Measurements from ENCODE around the gene PGRMC1.
"Not testable (repeated sequence)": the region's sequence is repeated elsewhere in the genome, so short reads cannot be mapped to it uniquely, and the experiment has no call there.

The PGRMC1 gene

GRCh38 chrX:119273420-119274192 is 37.5 kb downstream of the PGRMC1 start:
- no peak overlapping the region for H3K4me3 ChIP-seq (replicated peaks; ENCODE audit: low read depth, low read length)
- peak; percentile 16 for TF ChIP-seq CTCF (IDR thresholded peaks at IDR 0.05; ENCODE audit: low read depth, low read length, missing control alignments)
- DNase-seq (ENCODE audit: extremely low read depth, low read depth): no peak

- H3K4me3 ChIP-seq (replicated peaks; ENCODE audit: low read depth, low read length); DNase-seq (ENCODE audit: extremely low read depth, low read depth): not testable (repeated sequence)
Observed at GRCh38 chrX:119282347-119282746, 46.3 kb downstream of the PGRMC1 start.

GRCh38 chrX:119288890-119289393 is 52.9 kb downstream of the PGRMC1 start:
- no peak for TF ChIP-seq CTCF (IDR thresholded peaks at IDR 0.05; ENCODE audit: low read depth, low read length, missing control alignments)
- no peak for DNase-seq (ENCODE audit: extremely low read depth, low read depth)
- H3K4me3 ChIP-seq (replicated peaks; ENCODE audit: low read depth, low read length): no peak overlapping the region

- no peak overlapping the region for H3K4me3 ChIP-seq (replicated peaks; ENCODE audit: low read depth, low read length)
- DNase-seq (ENCODE audit: extremely low read depth, low read depth): no peak
- no peak for TF ChIP-seq CTCF (IDR thresholded peaks at IDR 0.05; ENCODE audit: low read depth, low read length, missing control alignments)
Observed at GRCh38 chrX:119290476-119290875, 54.4 kb downstream of the PGRMC1 start.

GRCh38 chrX:119291246-119291645 is 55.2 kb downstream of the PGRMC1 start:
- not testable (repeated sequence) for DNase-seq (ENCODE audit: extremely low read depth, low read depth); H3K4me3 ChIP-seq (replicated peaks; ENCODE audit: low read depth, low read length)

- TF ChIP-seq CTCF (IDR thresholded peaks at IDR 0.05; ENCODE audit: low read depth, low read length, missing control alignments): peak; percentile 6
- no peak for DNase-seq (ENCODE audit: extremely low read depth, low read depth)
- no peak overlapping the region for H3K4me3 ChIP-seq (replicated peaks; ENCODE audit: low read depth, low read length)
Observed at GRCh38 chrX:119292445-119292844, 56.4 kb downstream of the PGRMC1 start.
